K562 (cell line): Measurements from ENCODE around the gene TMED10. TPM values are rescaled to one million over a fixed set of nuclear protein-coding genes. Genes with fewer than 3 reads are reported as not detected.
"Not testable (repeated sequence)": the region's sequence is repeated elsewhere in the genome, so short reads cannot be mapped to it uniquely, and the experiment has no call there.

ENCODE experiments used
- ATAC-seq: fragments of 200-7000 bp; cut with Tn5 transposase; 3 replicates; pipeline ENCODE4 v1.9.1; 2020; ENCODE audit warnings: moderate library complexity
- BruUV-seq: library from RNA; stranded (reverse); fragments of 400-500 nt; replicated peaks from 2 replicates; lab custom pipeline; 2021; lab: Mats Ljungman, UMichigan
- CTCF ChIA-PET: fragments of 300-600 bp; formaldehyde crosslinking; extraction: SDS; loops from one replicate; lab custom pipeline; 2021; ENCODE audit warnings: low intra/inter-chr PET ratio; lab: Yijun Ruan, JAX
- POLR2A ChIA-PET: fragments of 300-600, 350-650 bp; sonication (Branson Sonifier 250); formaldehyde crosslinking; extraction: SDS; loops from one replicate; lab custom pipeline; 2021; ENCODE audit warnings: antibody characterized with exemption, inconsistent platforms; lab: Yijun Ruan, JAX
- DNase-seq, 4 experiments: peaks; one replicate each; pipeline versions ENCODE4 v3.0.0 to v3.0.0-alpha.2; 2011 to 2018; ENCODE audit warnings: low spot score in 3 of 4, mixed read lengths in 3 of 4; ENCODE audit errors: extremely low read depth in 1 of 4
- FAIRE-seq: peaks from 2 replicates; lab custom pipeline; 2011; peaks lifted over from hg19 to GRCh38; lab: Jason Lieb, UNC
- H2AFZ ChIP-seq: 2 replicates; pipeline ENCODE4 v1.6.0; 2011; ENCODE audit warnings: low read depth, low read length, control low read depth, inconsistent platforms
- H3K27ac ChIP-seq: fragments of 200-600 bp; 3 replicates; pipeline ENCODE4 v1.8.0; 2011; ENCODE audit warnings: low read depth, mild to moderate bottlenecking, control low read depth, inconsistent platforms, low read length, moderate library complexity, mixed read lengths; ENCODE audit errors: extremely low read depth
- H3K27me3 ChIP-seq, 2 experiments: fragments of 300-600 bp in 1 of 2; 2 replicates in 1 of 2; 3 replicates in 1 of 2; pipeline versions ENCODE4 v1.6.0 to v1.8.0; 2011; ENCODE audit warnings: inconsistent platforms in 2 of 2, low read length in 2 of 2, mild to moderate bottlenecking in 1 of 2, mixed read lengths in 1 of 2, moderate library complexity in 1 of 2; ENCODE audit not compliant: control insufficient read depth in 2 of 2, insufficient read depth in 2 of 2
- H3K36me3 ChIP-seq: fragments of 300-600 bp; 3 replicates; pipeline ENCODE4 v1.8.0; 2011; ENCODE audit warnings: mild to moderate bottlenecking, low read length, inconsistent platforms; ENCODE audit not compliant: control insufficient read depth, insufficient read depth
- H3K4me1 ChIP-seq, 2 experiments: fragments of 200-600 bp in 1 of 2; replicated peaks in 1 of 2; 2 replicates in 1 of 2; 3 replicates in 1 of 2; pipeline versions ENCODE4 v1.5.1 to v1.8.0; 2011; ENCODE audit warnings: inconsistent platforms in 2 of 2, low read length in 2 of 2, mild to moderate bottlenecking in 1 of 2, mixed read lengths in 1 of 2, moderate library complexity in 1 of 2; ENCODE audit not compliant: control insufficient read depth in 2 of 2, insufficient read depth in 2 of 2
- H3K4me2 ChIP-seq: 2 replicates; pipeline ENCODE4 v1.6.1; 2011; ENCODE audit warnings: low read length, control low read depth, inconsistent platforms, mixed read lengths; ENCODE audit not compliant: insufficient read depth
- H3K4me3 ChIP-seq: fragments of 200-600 bp; sonication (generic), shearing (Covaris generic); 2 replicates; pipeline ENCODE4 v1.5.1; 2016; ENCODE audit warnings: control low read depth, inconsistent platforms
- H3K79me2 ChIP-seq: fragments of 200-600 bp; 3 replicates; pipeline ENCODE4 v1.8.0; 2011; ENCODE audit warnings: low read length, inconsistent platforms; ENCODE audit not compliant: control insufficient read depth, insufficient read depth
- H3K9ac ChIP-seq, 2 experiments: 2 replicates each; pipeline versions ENCODE4 v1.6.0 to v1.6.1; 2011; ENCODE audit warnings: low read depth in 2 of 2, low read length in 2 of 2, control low read depth in 1 of 2, inconsistent platforms in 1 of 2, mild to moderate bottlenecking in 1 of 2, mixed read lengths in 1 of 2; ENCODE audit not compliant: insufficient read depth in 1 of 2
- H3K9me1 ChIP-seq: one replicate; pipeline ENCODE4 v1.6.0; 2011; ENCODE audit warnings: inconsistent platforms, mild to moderate bottlenecking, low read length, moderate library complexity; ENCODE audit not compliant: control insufficient read depth, insufficient read depth
- H3K9me3 ChIP-seq: replicated peaks from 2 replicates; pipeline ENCODE4 v1.5.1; 2011; ENCODE audit warnings: low read depth, low read length, inconsistent platforms; ENCODE audit not compliant: control insufficient read depth, insufficient read depth
- H4K20me1 ChIP-seq: replicated peaks from 2 replicates; pipeline ENCODE4 v1.6.1; 2011; ENCODE audit warnings: low read length, inconsistent platforms, mixed read lengths; ENCODE audit not compliant: control insufficient read depth, insufficient read depth
- ZNF395 ChIP-seq: fragments of 200-800 bp; sonication (Bioruptor generic); IDR thresholded peaks from 2 replicates; pipeline ENCODE4 v1.6.1; 2017; ENCODE audit warnings: missing genetic modification characterization, missing compliant biosample characterization
- ZNF766 ChIP-seq: fragments of 200-800 bp; sonication (Bioruptor generic); conservative IDR thresholded peaks from 2 replicates; pipeline ENCODE4 v1.6.1; 2016; ENCODE audit warnings: missing genetic modification characterization, missing compliant biosample characterization
- WGBS: fragments of 100-300 bp; shearing (Covaris generic); methylation state at CpG from one replicate; pipeline ENCODE4 v1.1.6; 2016; ENCODE audit warnings: low coverage, mixed read lengths; ENCODE audit not compliant: insufficient coverage; ENCODE audit errors: missing lambda C conversion rate; 5-methylcytosine and 5-hydroxymethylcytosine counted together
- in situ Hi-C: fragments of 300-500 bp; cut with MboI; formaldehyde crosslinking; loops from 4 replicates; pipeline ENCODE4 v1.15.0; 2018; ENCODE audit warnings: inconsistent platforms, mixed read lengths
- intact Hi-C: fragments of 100-400 bp; cut with micrococcal nuclease; formaldehyde crosslinking; loops from 2 replicates; pipeline ENCODE4 v1.14.2; 2022
- polyA plus RNA-seq, 8 experiments: library from polyadenylated mRNA; depleted of rRNA in 4 of 8; stranded (reverse) in 5 of 8; unstranded in 3 of 8; fragments of >200 nt; fragmentation: Nextera tagmentation in 2 of 8; fragmentation: Illumina TruSeq in 1 of 8; extraction: Ambion mirVana in 2 of 8; extraction: Trizol in 1 of 8; gene quantifications; 2 replicates each; pipeline versions ENCODE4 v1.2.1 to v1.2.3, GENCODE V29; 2011 to 2014; ENCODE audit warnings: inconsistent platforms in 1 of 8, missing spikeins in 1 of 8
- total RNA-seq, 7 experiments: library from RNA; depleted of rRNA in 6 of 7; stranded (reverse); fragments of >200 nt in 6 of 7; fragmentation: Illumina TruSeq in 2 of 7; extraction: Trizol in 2 of 7; gene quantifications; 2 replicates each; pipeline versions ENCODE4 v1.2.1 to v1.2.3, GENCODE V29; 2011 to 2021; ENCODE audit warnings: low replicate concordance in 1 of 7

TMED10 gene
- total and polyA plus RNA-seq, 9 of the 15 experiments (the other 6 are each of a cell fraction or from before 2014, with no cell fraction given): 62.2 to 233 (median 124) TPM

GRCh38 chr14:75127474-75127820 lies 49.0 kb downstream of the TMED10 start:
- H4K20me1 ChIP-seq, CTCF ChIA-PET, H3K36me3 ChIP-seq, H3K9me3 ChIP-seq, H3K27me3 ChIP-seq, H3K9me1 ChIP-seq, FAIRE-seq, BruUV-seq: not testable (repeated sequence)
- in situ Hi-C loops: loop anchor here (25.0 kb wide), 1 partner anchor 535 kb away; the partner anchor contains the start of genes ERG28 and TTLL5
- POLR2A ChIA-PET: interaction anchor here (1.2 to 1.8 kb wide), 4 partner anchors 10 to 174 kb away, joined by 3 to 6 read pairs (median 4); no protein-coding TSS in a partner anchor
- Histone ChIP-seq H3K4me1 (peaks cover 11 to 14% of the 10 kb centered on the region in 2 experiments), H3K9ac (peak overlapping the region; percentile 93 to 96), H2AFZ (peak overlapping the region; percentile 95), H3K27ac (peak overlapping the region; percentile 98), H3K79me2 (peaks cover 34% of the 10 kb centered on the region), H3K4me3 (peak overlapping the region; percentile 73), H3K4me2 (peak overlapping the region; percentile 98)
- TF ChIP-seq ZNF395 (peak; percentile 51; the same call in 1 of the 2 replicates), ZNF766 (CRISPR knock-in tag) (0 out of 2 replicates have a peak, but pooled peaks have one; percentile 6)
- DNase-seq (peak in 1 of 4 experiments; percentile 23), ATAC-seq (peak; percentile 5; the same call in 2 of the 3 replicates)
- 0% methylated on average over 10 of the region's 16 CpGs for WGBS
- intact Hi-C loops: loop anchor here (5.0 kb wide), 1 partner anchor 360 kb away; no protein-coding TSS in a partner anchor
